IPS-NIHi7 (cell line): ENCODE data around the gene DAGLB.
A peak's percentile ranks its signal among the peaks of the same experiment; 100 is the strongest.
"Not testable (repeated sequence)": the region's sequence is repeated elsewhere in the genome, so short reads cannot be mapped to it uniquely, and the experiment has no call there.

ENCODE experiments used
- DNase-seq: peaks from one replicate; pipeline ENCODE4 v3.0.0; 2012; ENCODE audit warnings: mixed read lengths; ENCODE audit errors: extremely low spot score

The DAGLB gene, protein sequence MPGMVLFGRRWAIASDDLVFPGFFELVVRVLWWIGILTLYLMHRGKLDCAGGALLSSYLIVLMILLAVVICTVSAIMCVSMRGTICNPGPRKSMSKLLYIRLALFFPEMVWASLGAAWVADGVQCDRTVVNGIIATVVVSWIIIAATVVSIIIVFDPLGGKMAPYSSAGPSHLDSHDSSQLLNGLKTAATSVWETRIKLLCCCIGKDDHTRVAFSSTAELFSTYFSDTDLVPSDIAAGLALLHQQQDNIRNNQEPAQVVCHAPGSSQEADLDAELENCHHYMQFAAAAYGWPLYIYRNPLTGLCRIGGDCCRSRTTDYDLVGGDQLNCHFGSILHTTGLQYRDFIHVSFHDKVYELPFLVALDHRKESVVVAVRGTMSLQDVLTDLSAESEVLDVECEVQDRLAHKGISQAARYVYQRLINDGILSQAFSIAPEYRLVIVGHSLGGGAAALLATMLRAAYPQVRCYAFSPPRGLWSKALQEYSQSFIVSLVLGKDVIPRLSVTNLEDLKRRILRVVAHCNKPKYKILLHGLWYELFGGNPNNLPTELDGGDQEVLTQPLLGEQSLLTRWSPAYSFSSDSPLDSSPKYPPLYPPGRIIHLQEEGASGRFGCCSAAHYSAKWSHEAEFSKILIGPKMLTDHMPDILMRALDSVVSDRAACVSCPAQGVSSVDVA

DNA sequence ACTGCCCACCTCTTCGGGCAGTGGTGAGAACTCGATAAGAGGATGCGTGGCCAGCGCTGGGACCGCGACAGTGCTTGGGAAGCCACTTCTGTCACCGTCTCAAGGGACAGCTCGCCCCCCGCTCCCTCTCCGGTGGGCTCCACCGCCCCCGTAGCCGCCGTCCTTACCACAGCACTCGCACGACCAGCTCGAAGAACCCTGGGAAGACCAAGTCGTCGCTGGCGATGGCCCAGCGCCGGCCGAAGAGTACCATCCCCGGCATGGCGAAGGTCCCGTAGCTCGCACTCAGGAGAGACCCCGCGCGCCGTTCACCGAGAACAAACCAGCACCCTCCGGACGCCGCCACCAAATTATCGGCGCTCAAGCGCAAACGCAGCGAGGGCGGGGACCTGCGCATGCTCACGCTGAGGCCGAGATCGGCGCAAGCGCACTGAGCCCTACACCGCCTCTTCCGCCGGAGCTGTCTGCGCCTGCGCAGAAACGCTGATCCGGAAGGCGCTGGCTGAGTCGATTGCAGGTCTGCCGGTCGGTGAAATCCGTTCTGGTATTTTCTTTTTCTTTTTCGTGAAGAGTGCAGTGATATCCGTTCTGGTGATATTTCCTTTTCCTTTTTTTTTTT lies at the start of gene DAGLB:
TSS of gene DAGLB (minus strand) at position 374 of the 619 bp plus-strand sequence. CDS start at position 262, 112 bp downstream.
- DNase-seq, result peak; percentile 98

DNA sequence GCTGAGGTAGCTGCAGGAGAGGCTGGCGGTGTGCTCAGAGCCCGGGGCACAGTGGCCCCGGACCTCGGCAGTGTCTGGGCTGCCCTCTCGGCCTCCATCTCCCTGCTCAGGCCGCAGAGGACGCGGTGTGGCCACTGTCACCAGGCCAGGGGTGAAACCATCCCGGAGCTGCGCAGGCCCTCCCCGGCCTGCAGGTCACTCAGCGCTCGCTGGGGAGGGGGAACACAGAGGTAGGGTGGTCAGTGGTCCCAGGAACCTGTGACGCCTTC lies 49.8 kb upstream of the DAGLB start:
- DNase-seq, result no peak

DNA sequence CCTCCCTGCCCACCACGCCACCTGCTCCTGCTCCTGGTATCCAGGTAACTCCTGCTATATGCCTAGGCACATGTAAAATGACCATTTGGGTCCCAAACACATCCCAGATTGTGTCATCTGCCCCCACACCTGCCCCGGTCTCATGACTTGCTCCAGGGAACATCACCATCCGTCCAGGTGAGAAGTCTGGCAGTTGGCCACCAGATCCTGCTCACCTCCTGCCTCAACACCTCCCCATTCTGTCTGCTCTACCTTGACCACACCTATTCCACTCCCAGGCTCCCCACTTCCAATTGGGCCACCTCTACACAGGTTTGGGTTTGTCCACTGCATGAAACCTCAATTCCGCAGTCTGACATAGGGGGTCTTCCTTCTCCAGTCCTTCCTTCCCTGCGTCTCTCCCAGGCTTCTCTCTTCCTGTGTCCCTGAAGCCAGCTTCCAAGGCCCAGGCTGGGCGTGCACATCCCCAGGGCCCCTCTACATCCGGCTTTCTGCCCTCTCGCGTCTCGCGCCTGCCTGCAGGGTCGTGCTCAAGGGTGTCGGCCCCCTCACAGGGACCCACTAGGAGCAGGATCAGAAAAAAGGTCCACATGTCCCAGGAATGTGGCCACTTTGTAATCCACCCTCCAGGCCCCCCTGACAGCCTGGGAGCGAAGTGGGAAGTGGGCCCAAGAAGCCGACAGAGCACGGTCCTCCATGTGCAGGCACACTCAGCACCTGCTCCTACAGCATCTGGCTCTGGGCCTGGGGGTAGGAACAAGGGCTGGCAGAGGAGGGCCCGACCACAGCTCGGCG lies 49.3 kb upstream of the DAGLB start:
- no peak for DNase-seq

DNA sequence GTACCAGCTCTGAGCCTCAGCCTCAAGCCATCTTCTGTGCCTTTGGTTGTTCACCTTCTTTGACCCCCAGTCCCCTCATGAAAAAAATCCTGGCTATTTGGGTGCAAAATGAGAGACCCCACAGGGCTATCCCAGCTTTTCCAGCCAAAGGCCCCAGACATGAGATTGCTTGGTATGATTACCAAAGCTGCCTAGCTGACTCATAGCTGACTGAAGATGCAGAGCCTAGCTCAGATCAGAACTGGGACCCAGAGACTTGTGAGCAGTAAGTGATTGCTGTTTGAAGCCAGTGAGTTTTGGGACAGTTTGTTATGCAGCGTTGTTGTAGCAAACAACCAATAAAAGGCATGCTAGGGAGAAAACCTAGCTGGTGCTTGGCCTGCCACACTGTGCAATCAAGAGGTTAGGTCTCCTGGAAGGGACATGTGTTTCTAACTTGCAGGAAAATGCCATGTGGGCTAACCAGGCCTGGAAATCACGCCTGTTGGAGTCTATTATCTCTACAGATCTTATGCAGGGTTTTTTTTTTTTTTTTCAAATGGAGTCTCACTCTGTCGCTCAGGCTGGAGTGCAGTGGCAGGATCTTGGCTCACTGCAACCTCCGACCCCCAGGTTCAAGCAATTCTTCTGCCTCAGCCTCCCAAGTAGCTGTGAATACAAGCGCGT lies 48.0 kb upstream of the DAGLB start:
- no peak for DNase-seq

DNA sequence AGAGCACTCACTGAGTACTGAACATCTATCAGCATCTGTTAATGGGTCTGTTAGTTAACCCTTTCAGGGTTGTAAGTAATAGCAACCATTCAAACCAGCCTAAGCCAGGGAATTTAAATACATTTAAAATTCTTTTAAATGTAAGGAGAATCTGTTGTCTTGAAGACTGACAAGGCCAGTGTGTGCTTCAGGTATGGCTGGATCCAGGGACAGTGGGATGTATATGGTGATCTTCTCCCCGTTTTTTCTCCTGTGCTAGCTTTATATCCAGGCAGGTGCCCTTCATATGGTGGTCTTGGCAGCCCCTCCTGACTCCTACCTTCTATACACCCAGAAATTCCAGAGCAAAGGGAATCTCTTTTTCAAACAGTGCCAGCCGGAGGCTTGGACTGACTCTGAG lies 46.6 kb upstream of the DAGLB start:
- no peak for DNase-seq

DNA sequence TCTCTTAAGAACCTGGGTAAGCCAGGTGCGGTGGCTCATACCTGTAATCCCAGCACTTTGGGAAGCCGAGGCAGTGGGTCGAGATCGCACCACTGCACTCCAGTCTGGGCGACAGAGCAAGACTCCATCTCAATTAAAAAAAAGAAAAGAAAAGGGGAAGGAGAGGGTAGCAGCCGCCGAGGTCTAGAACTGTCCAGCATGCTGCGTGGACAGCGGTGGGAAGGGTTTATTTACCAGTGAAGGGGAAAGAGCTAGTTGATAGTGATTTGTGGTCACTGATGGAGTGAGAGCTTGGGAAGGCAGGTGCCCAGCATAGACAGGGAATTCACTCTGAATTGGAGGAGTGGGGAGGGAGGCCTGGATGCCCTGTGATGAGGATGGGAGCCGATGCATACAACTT lies 43.4 kb upstream of the DAGLB start:
- DNase-seq, result no peak

DNA sequence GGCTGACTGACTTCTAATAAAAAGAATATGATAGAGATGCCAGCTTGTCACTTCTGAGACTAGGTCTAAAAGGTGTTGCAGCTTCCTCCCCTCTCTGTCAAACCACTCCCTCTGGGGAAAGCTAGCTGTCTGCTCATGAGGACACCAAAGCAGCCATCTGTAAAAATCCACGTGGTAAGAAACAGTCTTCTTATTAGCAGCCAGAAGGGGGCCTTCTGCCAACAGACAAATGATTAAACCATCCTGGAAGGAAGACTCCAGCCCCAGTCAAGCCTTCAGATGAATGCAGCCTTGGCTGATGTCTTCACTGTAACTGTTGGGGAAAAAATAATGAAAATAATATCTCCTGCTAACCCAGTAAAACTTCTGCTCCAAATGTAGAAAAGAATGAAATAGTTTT lies 41.9 kb upstream of the DAGLB start:
- DNase-seq, result no peak

DNA sequence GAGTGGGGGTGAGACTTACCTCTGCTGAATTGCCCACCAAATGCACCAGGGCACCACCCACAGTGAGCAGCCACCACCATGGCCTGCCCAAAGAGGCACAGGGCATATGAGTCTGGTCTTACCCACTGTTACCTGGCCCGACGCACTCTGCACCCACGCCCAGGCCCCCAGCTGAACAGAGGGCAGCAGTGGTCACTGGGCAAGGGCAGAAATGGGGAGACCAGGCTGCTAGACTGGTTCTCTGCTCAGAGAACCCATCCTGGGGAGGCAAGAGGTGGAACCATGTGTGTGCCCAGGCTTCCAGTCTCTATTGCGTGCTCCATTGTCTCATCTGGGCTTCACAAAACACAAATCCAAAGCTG lies 39.4 kb upstream of the DAGLB start:
- DNase-seq, result no peak

DNA sequence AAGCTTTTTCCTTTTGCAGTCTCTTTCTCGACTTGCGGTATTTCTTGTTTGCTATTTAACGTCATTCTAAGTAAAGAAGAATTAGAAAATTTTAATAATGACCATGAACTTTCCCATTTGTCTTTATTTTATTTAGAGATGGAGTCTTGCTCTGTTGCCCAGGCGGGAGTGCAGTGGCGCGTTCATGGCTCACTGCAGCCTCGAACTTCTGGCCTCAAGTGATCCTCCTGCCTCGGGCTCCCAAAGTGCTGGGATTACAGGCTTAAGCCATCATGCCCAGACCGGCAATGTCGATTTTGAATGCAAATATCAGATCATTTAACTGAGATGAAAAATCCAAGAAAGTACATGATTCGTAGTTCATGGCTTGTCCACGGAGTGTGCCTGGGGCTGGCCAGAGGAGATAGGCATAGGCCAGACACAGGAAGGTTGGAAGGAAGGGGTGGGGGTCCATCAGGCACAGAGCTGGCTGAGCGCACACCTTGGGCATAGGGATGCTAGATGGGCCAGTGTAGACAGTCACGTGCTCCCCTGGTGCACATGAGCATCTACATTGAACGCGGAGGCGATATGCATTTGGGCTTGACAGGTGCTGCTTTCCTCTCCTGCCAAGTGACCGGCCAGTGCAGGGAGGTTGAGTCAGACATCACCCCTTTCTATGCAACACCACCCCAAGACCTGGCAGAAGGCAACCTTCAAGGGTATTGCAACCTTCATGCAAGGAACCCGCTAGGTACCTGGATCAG lies 38.9 kb upstream of the DAGLB start:
- DNase-seq, result no peak

DNA sequence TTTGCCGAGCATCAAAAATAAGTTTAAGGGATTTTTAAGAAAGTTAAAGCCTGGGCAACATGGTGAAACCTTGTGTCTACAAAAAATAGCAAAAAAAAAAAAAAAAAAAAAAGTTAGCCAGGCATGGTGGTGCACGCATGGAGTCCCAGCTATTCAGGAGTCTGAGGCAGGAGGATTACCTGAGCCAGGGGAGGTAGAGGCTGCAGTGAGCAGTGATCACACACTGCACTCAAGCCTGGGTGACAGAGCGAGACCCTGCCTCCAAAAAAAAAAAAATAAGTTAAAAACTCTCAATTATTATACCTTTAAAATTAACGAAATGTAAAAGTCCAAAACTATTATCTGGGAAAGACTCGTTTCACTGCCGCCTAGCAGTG lies 35.0 kb upstream of the DAGLB start:
- DNase-seq, result no peak

DNA sequence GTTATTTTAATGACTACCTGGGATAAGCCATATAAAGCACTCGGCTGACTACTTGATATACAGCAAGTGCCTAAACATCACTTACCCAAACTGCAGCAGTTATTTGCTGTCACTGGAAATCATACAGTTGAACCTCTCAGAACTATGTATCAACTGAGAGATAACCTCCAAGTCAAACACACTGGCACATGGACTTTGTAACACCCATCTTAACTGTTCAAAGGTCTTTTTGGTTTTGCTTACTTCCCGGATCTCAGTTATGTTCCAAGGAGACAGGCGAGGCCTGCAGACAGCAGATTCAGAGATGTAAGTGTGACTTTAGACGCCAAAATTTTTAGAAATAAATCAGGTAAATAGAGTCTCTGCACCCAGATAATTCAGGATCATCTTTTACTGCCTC lies 34.6 kb upstream of the DAGLB start:
- DNase-seq, result no peak

DNA sequence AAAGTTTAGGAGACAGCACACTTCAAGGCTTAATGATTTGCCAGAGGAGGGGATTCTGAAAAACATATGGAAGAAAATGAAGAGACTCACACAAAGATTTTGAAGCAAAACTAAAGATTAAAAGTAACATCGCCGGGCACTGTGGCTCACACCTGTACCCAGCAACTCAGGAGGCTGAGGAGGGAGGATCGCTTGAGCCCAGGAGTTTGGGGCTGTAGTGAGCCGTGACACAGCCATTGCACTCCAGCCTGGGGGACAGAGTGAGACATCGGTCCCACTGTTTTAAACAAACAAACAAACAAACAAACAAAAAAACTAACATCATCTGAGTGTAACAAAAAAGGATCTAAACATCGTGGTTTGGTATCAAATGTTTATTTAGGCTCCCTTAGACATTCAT lies 33.7 kb upstream of the DAGLB start:
- DNase-seq, result no peak

DNA sequence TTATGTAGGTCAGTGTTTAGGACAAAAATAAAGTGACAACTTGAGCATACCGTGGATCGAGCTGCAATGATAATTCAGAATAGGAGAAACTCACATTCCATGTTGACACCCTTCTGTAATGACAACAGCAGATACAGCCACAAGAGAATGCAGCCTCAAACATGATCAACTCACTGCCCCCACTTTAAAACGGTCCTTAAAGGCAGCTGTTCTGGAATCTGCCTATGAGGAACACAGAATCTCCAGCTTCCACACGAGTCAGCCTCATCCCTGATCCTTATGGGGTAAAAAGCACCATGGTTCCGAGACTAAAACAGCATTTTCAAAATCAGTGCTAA lies 32.5 kb upstream of the DAGLB start:
- no peak for DNase-seq

DNA sequence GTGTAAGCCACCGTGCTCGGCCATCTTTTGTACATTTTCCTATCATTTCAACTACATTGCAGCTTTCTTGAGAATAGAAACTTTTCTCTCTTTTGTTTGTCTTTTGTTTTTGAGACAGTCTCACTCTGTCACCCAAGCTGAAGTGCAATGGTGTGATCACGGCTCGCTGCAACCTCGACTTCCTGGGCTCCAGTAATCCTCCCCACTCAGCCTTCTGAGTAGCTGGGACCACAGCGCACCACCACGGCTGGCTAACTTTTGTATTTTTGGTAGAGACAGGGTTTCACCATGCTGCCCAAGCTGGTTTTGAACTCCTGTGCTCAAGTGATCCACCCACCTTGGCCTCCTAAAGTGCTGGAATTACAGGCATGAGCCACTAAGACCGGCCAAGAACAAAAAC lies 31.3 kb upstream of the DAGLB start:
- DNase-seq, result no peak

DNA sequence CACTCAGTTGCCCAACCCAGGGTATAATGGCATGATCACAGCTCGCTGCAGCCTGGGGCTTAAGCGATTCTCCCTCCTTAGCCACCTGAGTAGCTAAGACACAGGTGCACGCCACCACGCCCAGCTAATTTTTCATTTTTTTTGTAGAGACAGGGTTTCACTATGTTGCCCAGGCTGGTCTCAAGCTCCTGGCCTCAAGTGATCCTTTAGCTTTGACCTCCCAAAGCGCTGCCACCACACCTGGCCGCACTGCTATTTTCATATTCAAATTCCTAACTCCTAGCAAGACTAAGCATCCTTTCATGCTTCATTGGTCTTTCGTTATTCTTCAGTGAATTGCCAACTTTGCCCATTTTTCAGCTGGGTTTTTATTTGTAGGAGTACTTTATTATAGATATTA lies 30.4 kb upstream of the DAGLB start:
- DNase-seq, result no peak

DNA sequence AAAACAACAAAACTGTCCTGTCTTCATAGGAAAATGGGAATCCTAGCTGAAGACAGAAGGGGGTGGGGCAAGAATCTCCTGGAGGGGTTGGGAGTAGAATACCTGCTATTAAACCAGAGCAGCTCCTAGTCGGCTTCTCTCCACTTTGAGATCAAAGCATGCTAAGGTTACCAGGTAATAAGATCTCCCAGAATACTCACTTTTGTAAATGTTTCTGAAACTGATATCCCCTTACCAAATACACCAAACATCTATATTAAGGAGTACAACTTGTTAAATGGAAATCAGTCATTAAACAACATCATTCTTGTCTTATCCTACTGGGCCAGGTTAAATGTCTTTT lies 29.5 kb upstream of the DAGLB start:
- no peak for DNase-seq

DNA sequence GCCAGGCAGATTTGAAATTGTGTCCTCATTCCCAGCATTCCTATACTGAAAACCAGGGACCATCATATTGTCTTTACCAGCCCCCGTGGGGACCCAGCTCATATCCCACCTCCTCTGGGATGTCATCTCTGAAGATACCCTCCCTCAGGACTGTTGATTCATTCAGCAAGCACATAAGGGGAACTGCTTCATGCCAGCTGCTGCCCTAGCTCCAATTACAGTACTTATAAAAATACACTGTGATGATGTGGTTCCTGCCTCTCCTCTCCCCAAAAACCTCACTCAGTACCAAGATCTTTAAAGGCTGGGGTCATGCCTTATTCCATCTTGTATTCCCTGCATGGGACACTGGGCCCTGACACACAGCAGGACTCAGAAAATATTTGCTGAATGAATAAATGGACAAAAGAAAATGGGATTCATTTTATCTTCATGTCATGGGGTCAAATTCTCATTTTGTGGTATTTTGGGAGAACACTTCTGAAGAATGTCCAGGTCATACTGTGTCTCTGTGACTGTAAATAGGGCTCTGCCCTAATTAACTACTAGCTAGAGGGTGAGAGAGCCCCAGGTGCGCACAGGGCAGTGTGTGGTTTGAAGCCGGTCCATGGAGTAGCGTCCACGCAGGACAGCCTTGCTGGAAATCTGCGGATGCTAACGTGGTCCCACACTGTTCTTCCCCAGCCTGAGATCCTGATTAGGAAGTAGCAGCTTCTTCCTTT lies 29.0 kb upstream of the DAGLB start:
- no peak for DNase-seq

DNA sequence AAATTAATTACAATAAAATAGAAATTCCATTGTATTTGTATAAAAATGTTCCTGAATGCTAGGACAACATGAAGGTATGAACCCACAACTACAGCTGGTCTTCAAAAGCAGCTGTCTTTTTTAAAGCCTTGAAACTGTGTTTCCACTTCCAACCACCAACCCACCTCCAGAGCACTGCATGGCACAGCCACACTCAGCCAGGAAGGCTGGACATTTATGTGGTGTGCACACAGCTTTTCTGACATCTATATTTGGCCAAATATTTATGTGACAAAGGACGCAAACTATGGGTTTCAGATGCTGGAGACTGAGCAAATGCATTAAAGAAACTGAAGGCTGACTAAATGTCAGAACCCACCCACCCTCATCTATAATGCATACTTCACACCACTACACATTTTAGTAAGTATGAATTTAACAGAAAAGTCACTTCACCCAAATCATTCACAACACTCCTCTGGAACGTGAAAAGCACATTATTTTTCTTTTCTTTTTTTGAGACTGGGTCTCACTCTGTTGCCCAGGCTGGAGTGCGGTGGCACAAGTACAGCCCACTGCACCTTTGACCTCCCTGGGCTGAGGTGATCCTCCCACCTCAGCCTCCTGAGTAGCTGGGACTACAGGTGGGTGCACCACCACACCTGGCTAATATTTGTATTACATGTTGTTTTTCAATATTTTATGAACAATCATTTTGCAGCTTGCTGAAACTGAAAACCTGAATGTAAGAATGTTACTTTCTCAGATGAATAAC lies 27.9 kb upstream of the DAGLB start:
- DNase-seq, result no peak

DNA sequence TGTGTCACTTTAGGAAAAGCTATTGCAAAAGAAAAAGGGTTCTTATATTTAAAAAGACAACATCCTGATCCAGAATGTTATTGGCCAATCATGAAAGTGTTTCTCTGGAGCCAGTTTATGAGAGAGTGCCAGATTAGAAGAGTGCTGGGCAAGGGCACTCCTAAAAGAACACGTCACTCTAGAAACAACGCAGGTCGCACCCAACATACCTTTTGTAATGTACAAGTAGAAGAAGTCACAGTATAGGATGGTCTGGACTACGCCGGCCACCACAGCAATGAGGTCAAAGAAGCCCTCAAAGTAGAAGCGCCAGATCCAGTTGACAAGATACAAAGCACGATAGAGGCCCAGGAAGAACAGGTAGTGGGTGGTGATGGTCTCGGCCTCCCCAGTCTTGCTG lies 18.1 kb upstream of the DAGLB start:
- no peak for DNase-seq

DNA sequence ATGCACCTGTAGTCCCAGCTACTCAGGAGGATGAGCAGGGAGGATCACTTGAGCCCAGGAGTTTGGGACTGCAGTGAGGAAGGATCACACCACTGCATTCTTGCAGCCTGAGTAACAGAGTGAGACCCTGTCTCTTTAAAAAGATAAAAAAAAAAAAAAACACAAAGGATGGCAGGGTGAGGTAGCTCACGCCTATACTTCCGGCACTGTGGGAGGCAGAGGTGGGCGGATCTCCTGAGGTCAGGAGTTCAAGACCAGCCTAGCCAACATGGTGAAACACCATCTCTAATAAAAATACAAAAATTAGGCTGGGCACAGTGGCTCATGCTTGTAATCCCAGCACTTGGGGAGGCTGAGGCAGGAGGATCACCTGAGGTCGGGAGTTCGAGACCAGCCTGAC lies 15.9 kb upstream of the DAGLB start:
- DNase-seq, result not testable (repeated sequence)
